ENCODE measurements around the gene ADGRG2.
"Not testable (repeated sequence)": the region's sequence is repeated elsewhere in the genome, so short reads cannot be mapped to it uniquely, and the experiment has no call there.

- TF ChIP-seq, protein P1, sequence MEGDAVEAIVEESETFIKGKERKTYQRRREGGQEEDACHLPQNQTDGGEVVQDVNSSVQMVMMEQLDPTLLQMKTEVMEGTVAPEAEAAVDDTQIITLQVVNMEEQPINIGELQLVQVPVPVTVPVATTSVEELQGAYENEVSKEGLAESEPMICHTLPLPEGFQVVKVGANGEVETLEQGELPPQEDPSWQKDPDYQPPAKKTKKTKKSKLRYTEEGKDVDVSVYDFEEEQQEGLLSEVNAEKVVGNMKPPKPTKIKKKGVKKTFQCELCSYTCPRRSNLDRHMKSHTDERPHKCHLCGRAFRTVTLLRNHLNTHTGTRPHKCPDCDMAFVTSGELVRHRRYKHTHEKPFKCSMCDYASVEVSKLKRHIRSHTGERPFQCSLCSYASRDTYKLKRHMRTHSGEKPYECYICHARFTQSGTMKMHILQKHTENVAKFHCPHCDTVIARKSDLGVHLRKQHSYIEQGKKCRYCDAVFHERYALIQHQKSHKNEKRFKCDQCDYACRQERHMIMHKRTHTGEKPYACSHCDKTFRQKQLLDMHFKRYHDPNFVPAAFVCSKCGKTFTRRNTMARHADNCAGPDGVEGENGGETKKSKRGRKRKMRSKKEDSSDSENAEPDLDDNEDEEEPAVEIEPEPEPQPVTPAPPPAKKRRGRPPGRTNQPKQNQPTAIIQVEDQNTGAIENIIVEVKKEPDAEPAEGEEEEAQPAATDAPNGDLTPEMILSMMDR (IDR thresholded peaks at IDR 0.05) = not testable (repeated sequence)
- not testable (repeated sequence) for TF ChIP-seq POLR2A (IDR thresholded peaks at IDR 0.05)
Measured at GRCh38 chrX:18980262-18980661, 142.0 kb downstream of the ADGRG2 start.

Data from thyroid gland (tissue), 4 donors.